ENCODE data around the gene COA3. TPM values are rescaled to one million over a fixed set of nuclear protein-coding genes. Genes with fewer than 3 reads are reported as not detected.
A peak's percentile ranks its signal among the peaks of the same experiment; 100 is the strongest.

The COA3 gene
- total RNA-seq, 4 donors from 2014 or later, result 32.7 to 59.1 (median 49.5) TPM

GRCh38 chr17:42784811-42785592, 13.5 kb downstream of the COA3 start:
- Histone ChIP-seq H3K4me3 (no peak overlapping the region), H3K4me1 (peaks cover 39% of the 10 kb centered on the region), H3K27me3 (peaks cover 80% of the 10 kb centered on the region), H3K27ac (no peak overlapping the region), H3K36me3 (no peaks in the 10 kb centered on the region), H3K9me3 (no peaks in the 10 kb centered on the region)
- TF ChIP-seq POLR2A (IDR thresholded peaks at IDR 0.05) (no peak), POLR2AphosphoS5 (IDR thresholded peaks at IDR 0.05) (no peak), EP300 (IDR thresholded peaks at IDR 0.05) (no peak), CTCF (IDR thresholded peaks at IDR 0.05) (no peak)
- no peak for DNase-seq (ENCODE audit: low spot score in 2 of 2)
- WGBS, result 23% methylated on average over 52 of the region's 52 CpGs

- Histone ChIP-seq H3K36me3 (peaks cover 3% of the 10 kb centered on the region), H3K4me1 (peaks cover 41% of the 10 kb centered on the region), H3K9me3 (no peaks in the 10 kb centered on the region), H3K27ac (no peak overlapping the region), H3K4me3 (no peak overlapping the region), H3K27me3 (peaks cover 80% of the 10 kb centered on the region)
- DNase-seq (ENCODE audit: low spot score in 2 of 2), result no peak
- WGBS, result 38% methylated on average over 24 of the region's 25 CpGs
- TF ChIP-seq POLR2A (IDR thresholded peaks at IDR 0.05) (no peak), POLR2AphosphoS5 (IDR thresholded peaks at IDR 0.05) (no peak)
Observed at GRCh38 chr17:42784409-42784808, 14.1 kb downstream of the COA3 start.

- H3K27ac ChIP-seq, result no peak overlapping the region
- peaks cover 10% of the 10 kb centered on the region for H3K36me3 ChIP-seq
- H3K4me3 ChIP-seq, result no peak overlapping the region
- DNase-seq (ENCODE audit: low spot score in 2 of 2), result no peak
- peaks cover 41% of the 10 kb centered on the region for H3K4me1 ChIP-seq
- TF ChIP-seq POLR2A (IDR thresholded peaks at IDR 0.05), result no peak
- peaks cover 80% of the 10 kb centered on the region for H3K27me3 ChIP-seq
- no peaks in the 10 kb centered on the region for H3K9me3 ChIP-seq
- WGBS, result 34% methylated on average over 19 of the region's 22 CpGs
Observed at GRCh38 chr17:42783791-42784138, 14.7 kb downstream of the COA3 start.

- no peak overlapping the region for H3K27ac ChIP-seq
- no peak for DNase-seq (ENCODE audit: low spot score in 2 of 2)
- peaks cover 78% of the 10 kb centered on the region for H3K27me3 ChIP-seq
- 49% methylated on average over 9 of the region's 9 CpGs for WGBS
- TF ChIP-seq CTCF (IDR thresholded peaks at IDR 0.05) (no peak), POLR2AphosphoS5 (IDR thresholded peaks at IDR 0.05) (no peak), POLR2A (IDR thresholded peaks at IDR 0.05) (no peak), EP300 (IDR thresholded peaks at IDR 0.05) (no peak)
- H3K36me3 ChIP-seq, result peaks cover 15% of the 10 kb centered on the region
- peaks cover 41% of the 10 kb centered on the region for H3K4me1 ChIP-seq
- H3K4me3 ChIP-seq, result no peak overlapping the region
- no peaks in the 10 kb centered on the region for H3K9me3 ChIP-seq
Observed at GRCh38 chr17:42783062-42783790, 15.3 kb downstream of the COA3 start.

GRCh38 chr17:42782166-42783061, 16.1 kb downstream of the COA3 start:
- H3K9me3 ChIP-seq, result no peaks in the 10 kb centered on the region
- no peak for DNase-seq (ENCODE audit: low spot score in 2 of 2)
- peaks cover 41% of the 10 kb centered on the region for H3K4me1 ChIP-seq
- peaks cover 72% of the 10 kb centered on the region for H3K27me3 ChIP-seq
- TF ChIP-seq POLR2A (IDR thresholded peaks at IDR 0.05), result no peak
- TF ChIP-seq EP300 (IDR thresholded peaks at IDR 0.05), result no peak
- TF ChIP-seq POLR2AphosphoS5 (IDR thresholded peaks at IDR 0.05), result no peak
- no peak for TF ChIP-seq CTCF (IDR thresholded peaks at IDR 0.05)
- no peak overlapping the region for H3K27ac ChIP-seq
- WGBS, result 26% methylated on average over 14 of the region's 29 CpGs
- peaks cover 23% of the 10 kb centered on the region for H3K36me3 ChIP-seq
- peak overlapping the region; percentile 9 for H3K4me3 ChIP-seq

All from suprapubic skin (tissue), 4 donors.